ENCODE data around the gene SBF1. TPM values are rescaled to one million over a fixed set of nuclear protein-coding genes. Genes with fewer than 3 reads are reported as not detected.
A peak's percentile ranks its signal among the peaks of the same experiment; 100 is the strongest.

Gene SBF1
- total and polyA plus RNA-seq, 11 donors = 38.2 to 91.8 (median 63.2) TPM

GRCh38 chr22:50444663-50445062 is 30.2 kb downstream of the SBF1 start:
- H3K36me3 ChIP-seq = peaks cover 0 to 84% (median 60%) of the 10 kb centered on the region in 9 donors
- TF ChIP-seq POLR2A (IDR thresholded peaks at IDR 0.05) (no peak), CTCF (IDR thresholded peaks at IDR 0.05) (no peak)
- peaks cover 0 to 13% (median 0%) of the 10 kb centered on the region in 12 donors for H3K4me1 ChIP-seq
- peak in 1 of 4 donors; percentile 7 for ATAC-seq
- intact Hi-C loops (cut with DNase I) = no loop called here
- peak in 2 of 5 donors; percentile 28 to 42 for DNase-seq
- WGBS, 4 donors = 79 to 96% (median 86%) methylated on average over 3 to 5 of the region's 5 CpGs
- no peaks in the 10 kb centered on the region for H3K9me3 ChIP-seq
- H3K4me3 ChIP-seq = no peak overlapping the region
- no peaks in the 10 kb centered on the region for H3K27me3 ChIP-seq
- H3K27ac ChIP-seq = no peak overlapping the region

GRCh38 chr22:50443801-50444625 is 30.8 kb downstream of the SBF1 start:
- Histone ChIP-seq H3K9me3 (no peaks in the 10 kb centered on the region), H3K27me3 (no peaks in the 10 kb centered on the region), H3K27ac (no peak overlapping the region), H3K36me3 (peaks cover 0 to 88% (median 63%) of the 10 kb centered on the region in 9 donors), H3K4me3 (no peak overlapping the region), H3K4me1 (peaks cover 0 to 13% (median 0%) of the 10 kb centered on the region in 12 donors)
- DNase-seq = peak in 2 of 5 donors; percentile 28 to 52
- 71 to 81% (median 77%) methylated on average over 24 to 28 of the region's 28 CpGs for WGBS, 4 donors
- intact Hi-C loops (cut with DNase I) = no loop called here
- ATAC-seq = peak in 3 of 4 donors; percentile 3 to 14 (median 8)
- TF ChIP-seq CTCF (IDR thresholded peaks at IDR 0.05) = no peak
- no peak for TF ChIP-seq POLR2A (IDR thresholded peaks at IDR 0.05)

- H3K27me3 ChIP-seq = no peaks in the 10 kb centered on the region
- WGBS, 4 donors = 82 to 87% (median 83%) methylated on average over 14 to 15 of the region's 15 CpGs
- DNase-seq (peak in 2 of 5 donors; percentile 27 to 37), ATAC-seq (no peak)
- peaks cover 0 to 88% (median 63%) of the 10 kb centered on the region in 9 donors for H3K36me3 ChIP-seq
- no peak overlapping the region for H3K4me3 ChIP-seq
- H3K9me3 ChIP-seq = no peaks in the 10 kb centered on the region
- intact Hi-C loops (cut with DNase I) = no loop called here
- no peak overlapping the region for H3K27ac ChIP-seq
- TF ChIP-seq CTCF (IDR thresholded peaks at IDR 0.05) (no peak), POLR2A (IDR thresholded peaks at IDR 0.05) (no peak)
- peaks cover 0 to 13% (median 0%) of the 10 kb centered on the region in 12 donors for H3K4me1 ChIP-seq
Measured at GRCh38 chr22:50443197-50443596, 31.6 kb downstream of the SBF1 start.

GRCh38 chr22:50441428-50441993 is 33.3 kb downstream of the SBF1 start:
- H3K27me3 ChIP-seq = no peaks in the 10 kb centered on the region
- peak in 1 of 5 donors; percentile 57 for DNase-seq
- intact Hi-C loops (cut with DNase I) = no loop called here
- no peak for ATAC-seq
- no peak for TF ChIP-seq CTCF (IDR thresholded peaks at IDR 0.05)
- TF ChIP-seq POLR2A (IDR thresholded peaks at IDR 0.05) = no peak
- peaks cover 0 to 88% (median 61%) of the 10 kb centered on the region in 9 donors for H3K36me3 ChIP-seq
- H3K4me3 ChIP-seq = no peak overlapping the region
- no peak overlapping the region for H3K27ac ChIP-seq
- no peaks in the 10 kb centered on the region for H3K9me3 ChIP-seq
- peaks cover 0 to 13% (median 0%) of the 10 kb centered on the region in 12 donors for H3K4me1 ChIP-seq
- WGBS, 4 donors = 90 to 93% (median 91%) methylated on average over 7 to 17 of the region's 17 CpGs

All from heart left ventricle (tissue), 16 donors.